PC-9 (cell line): Measurements from ENCODE around the gene PIK3C3. TPM values are rescaled to one million over a fixed set of nuclear protein-coding genes. Genes with fewer than 3 reads are reported as not detected.

Experiments used
- BruUV-seq: library from RNA; stranded (reverse); fragments of 400-500 nt; replicated peaks from 2 replicates; lab custom pipeline; 2021; lab: Mats Ljungman, UMichigan
- CTCF ChIA-PET: fragments of 300-600 bp; sonication (Branson Sonifier 250); formaldehyde crosslinking; loops from one replicate; lab custom pipeline; 2022; ENCODE audit warnings: antibody characterized with exemption; lab: Charles Lee
- POLR2A ChIA-PET: fragments of 300-600 bp; sonication (Branson Sonifier 250); formaldehyde crosslinking; loops from one replicate; lab custom pipeline; 2022; ENCODE audit warnings: antibody characterized with exemption; ENCODE audit not compliant: unreplicated experiment; lab: Charles Lee
- DNase-seq, 2 experiments: peaks; one replicate each; pipeline versions ENCODE4 v3.0.0 to v3.0.0-alpha.2; 2015 to 2022; ENCODE audit warnings: mixed read lengths in 1 of 2
- H2AFZ ChIP-seq: fragments of 200-600 bp; sonication (generic); 2 replicates; pipeline ENCODE4 v1.8.1; 2017; ENCODE audit warnings: antibody characterized with exemption
- H3F3A ChIP-seq: fragments of 200-600 bp; sonication (generic); 2 replicates; pipeline ENCODE4 v1.8.1; 2017; ENCODE audit warnings: antibody characterized with exemption, mild to moderate bottlenecking, low read depth; ENCODE audit not compliant: insufficient read depth
- H3K27ac ChIP-seq: fragments of 200-600 bp; sonication (generic); 2 replicates; pipeline ENCODE4 v1.6.1; 2016; ENCODE audit warnings: mixed run types
- H3K27me3 ChIP-seq: fragments of 200-600 bp; sonication (generic); 2 replicates; pipeline ENCODE4 v1.6.1; 2016; ENCODE audit warnings: low read depth, mixed run types; ENCODE audit not compliant: insufficient read depth
- H3K36me3 ChIP-seq: fragments of 200-600 bp; sonication (generic); 2 replicates; pipeline ENCODE4 v1.6.1; 2016; ENCODE audit warnings: low read depth, mixed run types
- H3K4me1 ChIP-seq: fragments of 200-600 bp; sonication (generic); replicated peaks from 2 replicates; pipeline ENCODE4 v1.6.1; 2016; ENCODE audit warnings: mixed run types; ENCODE audit not compliant: insufficient read depth
- H3K4me2 ChIP-seq: fragments of 200-600 bp; sonication (generic); 2 replicates; pipeline ENCODE4 v1.6.1; 2017; ENCODE audit warnings: mixed run types
- H3K4me3 ChIP-seq: fragments of 200-600 bp; sonication (generic); 2 replicates; pipeline ENCODE4 v1.6.1; 2016; ENCODE audit warnings: mixed run types
- H3K79me2 ChIP-seq: fragments of 200-600 bp; sonication (generic); 2 replicates; pipeline ENCODE4 v1.6.1; 2017; ENCODE audit warnings: low read depth, mixed run types
- H3K9me2 ChIP-seq: fragments of 200-600 bp; sonication (generic); 2 replicates; pipeline ENCODE4 v1.8.1; 2017; ENCODE audit warnings: mild to moderate bottlenecking; ENCODE audit not compliant: insufficient read depth
- H3K9me3 ChIP-seq: fragments of 200-600 bp; sonication (generic); 2 replicates; pipeline ENCODE4 v1.8.1; 2016; ENCODE audit warnings: low read depth; ENCODE audit not compliant: insufficient read depth
- H4K20me1 ChIP-seq: fragments of 200-600 bp; sonication (generic); 2 replicates; pipeline ENCODE4 v1.8.1; 2017; ENCODE audit not compliant: insufficient read depth
- EZH2 ChIP-seq: fragments of 200-600 bp; sonication (generic); IDR thresholded peaks from 2 replicates; pipeline ENCODE4 v1.8.0; 2017; ENCODE audit warnings: antibody characterized with exemption, low read depth
- intact Hi-C: fragments of 100-400 bp; cut with micrococcal nuclease; formaldehyde crosslinking; loops from one replicate; pipeline ENCODE4 v1.10.0; 2022; ENCODE audit not compliant: unreplicated experiment
- total RNA-seq: library from RNA; stranded (reverse); gene quantifications from 2 replicates; pipeline ENCODE4 v1.2.3, GENCODE V29; 2021
- TF ChIP-seq, protein P1 (sequence below): fragments of 200-600 bp; sonication (generic); conservative IDR thresholded peaks from 2 replicates; pipeline ENCODE4 v1.6.1; 2017; ENCODE audit warnings: mixed run types, antibody characterized with exemption, mild to moderate bottlenecking, moderate library complexity

PIK3C3 gene
- total RNA-seq, 1 experiment from 2014 or later: 31.4 TPM

DNA sequence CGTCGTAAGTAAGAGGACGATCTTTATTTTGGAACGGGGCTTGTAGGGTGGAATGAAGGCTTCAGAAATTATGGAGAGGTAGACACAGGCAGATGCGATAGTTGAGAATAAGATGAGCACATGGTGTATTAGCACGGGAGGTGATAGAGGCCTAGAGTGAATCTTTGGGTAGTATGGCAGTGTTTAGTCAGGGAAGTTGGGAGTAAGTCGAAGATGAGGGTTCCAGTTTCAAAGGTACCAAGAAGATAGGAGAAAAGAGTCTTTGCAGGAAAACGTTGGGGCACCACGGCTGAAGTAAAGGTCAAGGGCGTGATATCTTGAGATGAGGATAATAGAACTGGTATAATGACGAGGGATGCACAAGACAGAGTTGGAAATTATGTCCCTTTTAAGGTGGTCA, 654 bp downstream of the PIK3C3 start:
- no peaks in the 10 kb centered on the region for H3F3A ChIP-seq
- peak overlapping the region; percentile 84 for H3K4me2 ChIP-seq
- no peaks in the 10 kb centered on the region for H3K9me2 ChIP-seq
- BruUV-seq: TSS peak; percentile 56
- H2AFZ ChIP-seq: peak overlapping the region; percentile 89
- no peak for TF ChIP-seq EZH2
- TF ChIP-seq, protein P1, sequence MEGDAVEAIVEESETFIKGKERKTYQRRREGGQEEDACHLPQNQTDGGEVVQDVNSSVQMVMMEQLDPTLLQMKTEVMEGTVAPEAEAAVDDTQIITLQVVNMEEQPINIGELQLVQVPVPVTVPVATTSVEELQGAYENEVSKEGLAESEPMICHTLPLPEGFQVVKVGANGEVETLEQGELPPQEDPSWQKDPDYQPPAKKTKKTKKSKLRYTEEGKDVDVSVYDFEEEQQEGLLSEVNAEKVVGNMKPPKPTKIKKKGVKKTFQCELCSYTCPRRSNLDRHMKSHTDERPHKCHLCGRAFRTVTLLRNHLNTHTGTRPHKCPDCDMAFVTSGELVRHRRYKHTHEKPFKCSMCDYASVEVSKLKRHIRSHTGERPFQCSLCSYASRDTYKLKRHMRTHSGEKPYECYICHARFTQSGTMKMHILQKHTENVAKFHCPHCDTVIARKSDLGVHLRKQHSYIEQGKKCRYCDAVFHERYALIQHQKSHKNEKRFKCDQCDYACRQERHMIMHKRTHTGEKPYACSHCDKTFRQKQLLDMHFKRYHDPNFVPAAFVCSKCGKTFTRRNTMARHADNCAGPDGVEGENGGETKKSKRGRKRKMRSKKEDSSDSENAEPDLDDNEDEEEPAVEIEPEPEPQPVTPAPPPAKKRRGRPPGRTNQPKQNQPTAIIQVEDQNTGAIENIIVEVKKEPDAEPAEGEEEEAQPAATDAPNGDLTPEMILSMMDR: no peak
- H3K9me3 ChIP-seq: no peaks in the 10 kb centered on the region
- H3K4me1 ChIP-seq: 0 out of 2 replicates have a peak, but pooled peaks cover 14% of the 10 kb centered on the region
- DNase-seq: no peak
- no peaks in the 10 kb centered on the region for H3K36me3 ChIP-seq
- H4K20me1 ChIP-seq: no peaks in the 10 kb centered on the region
- peak overlapping the region; percentile 96 for H3K4me3 ChIP-seq
- ChIA-PET POLR2A (no interaction called here), CTCF (interaction anchor here (0.6 kb wide), 1 partner anchor 18 kb away, joined by 5 read pairs; no protein-coding TSS in a partner anchor)
- H3K27me3 ChIP-seq: no peaks in the 10 kb centered on the region
- intact Hi-C loops: no loop called here
- peak overlapping the region; percentile 57; the same call in 1 of the 2 replicates for H3K27ac ChIP-seq
- peaks cover 33% of the 10 kb centered on the region for H3K79me2 ChIP-seq

DNA sequence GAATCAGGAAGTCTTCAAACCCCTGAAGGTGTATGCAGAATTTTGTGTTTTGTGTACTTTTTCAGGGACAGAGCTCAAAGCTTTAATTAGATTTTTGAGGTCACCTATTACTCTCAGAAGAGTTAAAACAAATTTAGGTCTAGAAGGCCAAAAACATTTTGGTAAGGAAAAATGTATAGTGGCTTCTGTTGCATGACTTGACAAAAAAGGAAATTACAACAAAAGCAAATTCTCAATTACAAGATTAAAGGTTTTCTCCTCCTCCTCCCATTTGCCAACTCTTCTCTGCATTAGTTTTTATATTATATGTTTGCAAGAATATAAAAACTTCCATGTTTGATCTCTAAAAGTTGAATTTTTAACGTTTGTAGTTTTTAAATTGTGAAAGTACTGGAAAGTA, 4.0 kb downstream of the PIK3C3 start:
- CTCF ChIA-PET: interaction anchor here (0.6 kb wide), 1 partner anchor 42 kb away, joined by 3 read pairs; no protein-coding TSS in a partner anchor
- intact Hi-C loops: no loop called here
- no peak for TF ChIP-seq EZH2
- TF ChIP-seq, protein P1: no peak
- H3K9me3 ChIP-seq: no peaks in the 10 kb centered on the region
- no peak overlapping the region for H3K27ac ChIP-seq
- H3K79me2 ChIP-seq: peaks cover 40% of the 10 kb centered on the region
- H3K4me2 ChIP-seq: no peak overlapping the region
- no peak for DNase-seq
- no peaks in the 10 kb centered on the region for H3K9me2 ChIP-seq
- no peaks in the 10 kb centered on the region for H3F3A ChIP-seq
- 0 out of 2 replicates have a peak, but pooled peaks cover 14% of the 10 kb centered on the region for H3K4me1 ChIP-seq
- POLR2A ChIA-PET: no interaction called here
- no peaks in the 10 kb centered on the region for H3K27me3 ChIP-seq
- peaks cover 9% of the 10 kb centered on the region; the same call in 1 of the 2 replicates for H4K20me1 ChIP-seq
- H3K4me3 ChIP-seq: no peak overlapping the region
- no peaks in the 10 kb centered on the region for H3K36me3 ChIP-seq
- no TSS peak for BruUV-seq
- H2AFZ ChIP-seq: no peak overlapping the region

DNA sequence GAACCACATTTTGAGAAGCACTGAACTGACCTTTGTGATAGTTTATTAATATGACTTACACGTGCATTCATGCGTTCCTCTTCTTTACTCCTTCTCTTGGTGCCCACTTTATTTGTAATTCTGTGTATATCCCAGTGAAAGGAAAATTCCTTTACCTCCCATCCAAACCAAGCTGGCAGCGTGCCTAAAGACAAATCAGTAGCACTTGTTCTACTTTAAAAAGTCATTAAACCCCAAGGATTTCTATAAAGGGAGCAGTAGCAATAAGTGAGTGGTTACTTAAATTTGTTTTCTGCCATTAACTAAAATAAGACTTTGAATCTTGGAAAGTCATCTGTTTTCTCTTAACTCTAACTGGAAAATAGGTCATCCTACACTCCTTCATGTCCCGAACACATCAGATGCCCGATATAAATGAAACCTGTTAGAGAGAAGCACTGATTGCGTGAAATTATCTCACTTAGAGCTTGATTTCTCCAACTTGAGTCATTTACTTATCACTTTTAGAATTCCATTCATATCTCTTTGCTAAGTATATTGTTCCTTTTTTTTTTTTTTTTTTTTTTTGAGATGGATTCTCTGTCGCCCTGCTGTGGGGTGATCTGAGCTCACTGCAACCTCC, 10.7 kb downstream of the PIK3C3 start:
- H2AFZ ChIP-seq: no peak overlapping the region
- DNase-seq: no peak
- peaks cover 16% of the 10 kb centered on the region for H4K20me1 ChIP-seq
- H3K27me3 ChIP-seq: no peaks in the 10 kb centered on the region
- no peak overlapping the region for H3K4me2 ChIP-seq
- no peak overlapping the region for H3K4me3 ChIP-seq
- intact Hi-C loops: no loop called here
- no peaks in the 10 kb centered on the region for H3K36me3 ChIP-seq
- TF ChIP-seq EZH2: no peak
- TF ChIP-seq, protein P1: no peak
- BruUV-seq: no TSS peak
- H3K9me3 ChIP-seq: no peaks in the 10 kb centered on the region
- peaks cover 8% of the 10 kb centered on the region; the same call in 1 of the 2 replicates for H3K79me2 ChIP-seq
- H3K4me1 ChIP-seq: no peaks in the 10 kb centered on the region
- POLR2A ChIA-PET: no interaction called here
- H3K9me2 ChIP-seq: no peaks in the 10 kb centered on the region
- H3F3A ChIP-seq: no peaks in the 10 kb centered on the region
- CTCF ChIA-PET: no interaction called here
- H3K27ac ChIP-seq: no peak overlapping the region
